Neural cell (in vitro differentiated cells): ENCODE data around the gene ABCG8. TPM values are rescaled to one million over a fixed set of nuclear protein-coding genes. Genes with fewer than 3 reads are reported as not detected.

ENCODE experiments used
- H2AFZ ChIP-seq: fragments of 200-600, 300-800 bp; sonication (generic), shearing (Covaris generic); 2 replicates; pipeline ENCODE4 v1.6.0; 2014; ENCODE audit warnings: low read depth, mild to moderate bottlenecking, antibody characterized with exemption, low read length, moderate library complexity
- H3F3A ChIP-seq: fragments of 200-600 bp; shearing (Covaris generic); 2 replicates; pipeline ENCODE4 v1.6.1; 2016; ENCODE audit warnings: mild to moderate bottlenecking, moderate library complexity, mixed read lengths, antibody characterized with exemption, low read length; ENCODE audit not compliant: insufficient read depth, poor library complexity, severe bottlenecking
- H3K27ac ChIP-seq: fragments of 200-600, 300-800 bp; sonication (generic), shearing (Covaris generic); 2 replicates; pipeline ENCODE4 v1.5.1; 2014; ENCODE audit warnings: mild to moderate bottlenecking, low read length, moderate library complexity
- H3K27me3 ChIP-seq: fragments of 300-800, 200-600 bp; sonication (generic), shearing (Covaris generic); 2 replicates; pipeline ENCODE4 v1.6.0; 2014; ENCODE audit warnings: mild to moderate bottlenecking, low read depth, low read length, moderate library complexity; ENCODE audit not compliant: insufficient read depth
- H3K36me3 ChIP-seq: fragments of 300-800, 200-600 bp; sonication (generic), shearing (Covaris generic); 2 replicates; pipeline ENCODE4 v1.5.1; 2014; ENCODE audit warnings: mild to moderate bottlenecking, antibody characterized with exemption, low read length, moderate library complexity; ENCODE audit not compliant: insufficient read depth
- H3K4me2 ChIP-seq: fragments of 300-800, 200-600 bp; sonication (generic), shearing (Covaris generic); 2 replicates; pipeline ENCODE4 v1.6.0; 2014; ENCODE audit warnings: mild to moderate bottlenecking, low read length
- H3K4me3 ChIP-seq: fragments of 300-800, 200-600 bp; sonication (generic), shearing (Covaris generic); 2 replicates; pipeline ENCODE4 v1.5.1; 2014; ENCODE audit warnings: mild to moderate bottlenecking, low read length, moderate library complexity
- H3K79me2 ChIP-seq: fragments of 200-600 bp; shearing (Covaris generic); replicated peaks from 2 replicates; pipeline ENCODE4 v1.6.0; 2014; ENCODE audit warnings: mild to moderate bottlenecking, low read length, moderate library complexity; ENCODE audit not compliant: insufficient read depth
- H3K9ac ChIP-seq: fragments of 300-800, 200-600 bp; sonication (generic), shearing (Covaris generic); 2 replicates; pipeline ENCODE4 v1.6.1; 2016; ENCODE audit warnings: mild to moderate bottlenecking, low read length, mixed read lengths
- H3K9me2 ChIP-seq: fragments of 200-600 bp; shearing (Covaris generic); 2 replicates; pipeline ENCODE4 v1.6.1; 2016; ENCODE audit warnings: mild to moderate bottlenecking, low read length, mixed read lengths; ENCODE audit not compliant: insufficient read depth
- H3K9me3 ChIP-seq: fragments of 200-600, 300-800 bp; sonication (generic), shearing (Covaris generic); 2 replicates; pipeline ENCODE4 v1.6.1; 2016; ENCODE audit warnings: mild to moderate bottlenecking, mixed run types, low read length, moderate library complexity, mixed read lengths
- H4K20me1 ChIP-seq: fragments of 200-600 bp; shearing (Covaris generic); 2 replicates; pipeline ENCODE4 v1.6.1; 2016; ENCODE audit warnings: mild to moderate bottlenecking, mixed run types; ENCODE audit not compliant: insufficient read depth
- CTCF ChIP-seq: fragments of 450-650 bp; IDR thresholded peaks from 2 replicates; pipeline ENCODE4 v1.5.1; 2014; ENCODE audit warnings: antibody characterized with exemption, mild to moderate bottlenecking, moderate library complexity; ENCODE audit not compliant: poor library complexity, severe bottlenecking
- EP300 ChIP-seq: fragments of 450-650 bp; conservative IDR thresholded peaks from 2 replicates; pipeline ENCODE4 v1.6.1; 2014; ENCODE audit warnings: antibody characterized with exemption, mild to moderate bottlenecking, moderate library complexity; ENCODE audit not compliant: poor library complexity, severe bottlenecking
- EZH2 ChIP-seq: fragments of 200-600, 300-800 bp; shearing (Covaris generic), sonication (generic); IDR thresholded peaks from 2 replicates; pipeline ENCODE4 v1.6.1; 2014; ENCODE audit warnings: antibody characterized with exemption, low read length, borderline replicate concordance, mild to moderate bottlenecking; ENCODE audit not compliant: insufficient read depth, poor library complexity, severe bottlenecking
- MXI1 ChIP-seq: fragments of 450-650 bp; conservative IDR thresholded peaks from 2 replicates; pipeline ENCODE4 v1.6.1; 2014; ENCODE audit warnings: antibody characterized with exemption, mild to moderate bottlenecking; ENCODE audit not compliant: poor library complexity, severe bottlenecking
- POLR2AphosphoS5 ChIP-seq: IDR thresholded peaks from 2 replicates; pipeline ENCODE4 v1.6.1; 2012
- RAD21 ChIP-seq: fragments of 450-650 bp; conservative IDR thresholded peaks from 2 replicates; pipeline ENCODE4 v1.6.1; 2014; ENCODE audit warnings: antibody characterized with exemption, mild to moderate bottlenecking, moderate library complexity
- REST ChIP-seq: IDR thresholded peaks from 2 replicates; pipeline ENCODE4 v1.6.1; 2012; ENCODE audit warnings: borderline replicate concordance
- SMC3 ChIP-seq: fragments of 450-650 bp; conservative IDR thresholded peaks from 2 replicates; pipeline ENCODE4 v1.6.1; 2014; ENCODE audit warnings: antibody characterized with exemption, mild to moderate bottlenecking, moderate library complexity; ENCODE audit not compliant: poor library complexity
- TAF1 ChIP-seq: IDR thresholded peaks from 2 replicates; pipeline ENCODE4 v1.6.1; 2012; ENCODE audit warnings: low read depth
- polyA plus RNA-seq: library from polyadenylated mRNA; depleted of rRNA; stranded (reverse); fragments of >200 nt; gene quantifications from 2 replicates; pipeline ENCODE4 v1.2.3, GENCODE V29; 2014

The ABCG8 gene
- polyA plus RNA-seq, 1 donor from 2014 or later = 0.05 TPM

GRCh38 chr2:43885132-43885632, 46.4 kb downstream of the ABCG8 start:
- Histone ChIP-seq H3K36me3 (peaks cover 8% of the 10 kb centered on the region), H3K9me2 (no peaks in the 10 kb centered on the region), H3K9ac (no peak overlapping the region), H3K27me3 (no peaks in the 10 kb centered on the region), H3F3A (no peaks in the 10 kb centered on the region), H3K27ac (no peak overlapping the region), H2AFZ (no peak overlapping the region), H3K79me2 (no peaks in the 10 kb centered on the region), H3K9me3 (peaks cover 4% of the 10 kb centered on the region), H3K4me2 (no peak overlapping the region), H4K20me1 (no peaks in the 10 kb centered on the region), H3K4me3 (no peak overlapping the region)
- TF ChIP-seq RAD21 (no peak), CTCF (no peak), EZH2 (no peak)

GRCh38 chr2:43887176-43887575, 48.4 kb downstream of the ABCG8 start:
- H3K79me2 ChIP-seq = no peaks in the 10 kb centered on the region
- no peak overlapping the region for H3K4me2 ChIP-seq
- H3K9me2 ChIP-seq = no peaks in the 10 kb centered on the region
- no peak overlapping the region for H3K4me3 ChIP-seq
- no peak for TF ChIP-seq SMC3
- TF ChIP-seq RAD21 = no peak
- no peak for TF ChIP-seq MXI1
- TF ChIP-seq REST = no peak
- H3K27me3 ChIP-seq = no peaks in the 10 kb centered on the region
- no peaks in the 10 kb centered on the region for H3F3A ChIP-seq
- peaks cover 13% of the 10 kb centered on the region for H3K36me3 ChIP-seq
- no peak overlapping the region for H2AFZ ChIP-seq
- no peaks in the 10 kb centered on the region for H3K9me3 ChIP-seq
- no peak overlapping the region for H3K9ac ChIP-seq
- no peak overlapping the region for H3K27ac ChIP-seq
- no peaks in the 10 kb centered on the region for H4K20me1 ChIP-seq

GRCh38 chr2:43889416-43889815, 50.6 kb downstream of the ABCG8 start:
- Histone ChIP-seq H3K27me3 (no peaks in the 10 kb centered on the region), H3K9ac (no peak overlapping the region), H3K4me3 (no peak overlapping the region), H3K9me2 (no peaks in the 10 kb centered on the region), H3K27ac (no peak overlapping the region), H3K9me3 (no peaks in the 10 kb centered on the region), H4K20me1 (no peaks in the 10 kb centered on the region), H2AFZ (no peak overlapping the region), H3F3A (no peaks in the 10 kb centered on the region), H3K36me3 (peaks cover 25% of the 10 kb centered on the region), H3K4me2 (no peak overlapping the region), H3K79me2 (no peaks in the 10 kb centered on the region)
- TF ChIP-seq TAF1 (no peak), EZH2 (no peak), CTCF (no peak), RAD21 (no peak), MXI1 (no peak), REST (no peak), EP300 (no peak), POLR2AphosphoS5 (no peak), SMC3 (no peak)
